IMR-90 (cell line): ENCODE measurements around the gene SLC5A10. TPM values are rescaled to one million over a fixed set of nuclear protein-coding genes. Genes with fewer than 3 reads are reported as not detected.

Source experiments
- ATAC-seq: fragments of 200-7000 bp; cut with Tn5 transposase; 2 replicates; pipeline ENCODE4 v1.9.1; 2020; ENCODE audit warnings: low read depth, mild to moderate bottlenecking, moderate library complexity
- BruUV-seq: library from RNA; stranded (reverse); fragments of 400-500 nt; replicated peaks from 2 replicates; lab custom pipeline; 2021; lab: Mats Ljungman, UMichigan
- CTCF ChIA-PET: fragments of 300-600 bp; formaldehyde crosslinking; extraction: SDS; loops from one replicate; lab custom pipeline; 2021; ENCODE audit warnings: antibody characterized with exemption; lab: Yijun Ruan, JAX
- POLR2A ChIA-PET: fragments of 300-600 bp; sonication (Branson Sonifier 250); formaldehyde crosslinking; loops from one replicate; lab custom pipeline; 2022; ENCODE audit warnings: antibody characterized with exemption; ENCODE audit not compliant: unreplicated experiment; lab: Charles Lee
- DNase-seq: peaks from one replicate; pipeline ENCODE4 v3.0.0; 2013
- H2AFZ ChIP-seq: replicated peaks from 2 replicates; pipeline ENCODE3; 2013; ENCODE audit warnings: low read length, mild to moderate bottlenecking; ENCODE audit not compliant: poor library complexity
- H2AK5ac ChIP-seq: 2 replicates; pipeline ENCODE4 v1.6.1; 2013; ENCODE audit warnings: low read depth, low read length, inconsistent platforms
- H2AK9ac ChIP-seq: replicated peaks from 2 replicates; pipeline ENCODE3; 2013; ENCODE audit warnings: mild to moderate bottlenecking, low read depth, low read length, moderate library complexity; ENCODE audit not compliant: poor library complexity
- H2BK120ac ChIP-seq: 2 replicates; pipeline ENCODE4 v1.6.1; 2013; ENCODE audit warnings: low read depth, low read length, inconsistent platforms
- H2BK15ac ChIP-seq: 3 replicates; pipeline ENCODE4 v1.6.1; 2013; ENCODE audit warnings: low read depth, low read length, inconsistent platforms
- H2BK20ac ChIP-seq: 2 replicates; pipeline ENCODE4 v1.6.1; 2013; ENCODE audit warnings: low read depth, mild to moderate bottlenecking, inconsistent platforms, low read length, moderate library complexity
- H2BK5ac ChIP-seq: 2 replicates; pipeline ENCODE4 v1.6.1; 2013; ENCODE audit warnings: mild to moderate bottlenecking, low read depth, low read length, inconsistent platforms; ENCODE audit not compliant: poor library complexity, severe bottlenecking
- H3K14ac ChIP-seq: replicated peaks from 2 replicates; pipeline ENCODE4 v1.6.1; 2013; ENCODE audit warnings: low read depth, low read length, inconsistent platforms
- H3K18ac ChIP-seq: 2 replicates; pipeline ENCODE4 v1.6.1; 2013; ENCODE audit warnings: low read depth, low read length, control low read depth
- H3K23ac ChIP-seq: 2 replicates; pipeline ENCODE4 v1.6.1; 2013; ENCODE audit warnings: low read depth, low read length, inconsistent platforms
- H3K27ac ChIP-seq: 2 replicates; pipeline ENCODE4 v1.5.1; 2013; ENCODE audit warnings: mild to moderate bottlenecking, control low read depth, low read length; ENCODE audit not compliant: insufficient read depth
- H3K27me3 ChIP-seq: 2 replicates; pipeline ENCODE4 v1.6.1; 2013; ENCODE audit warnings: low read length; ENCODE audit not compliant: control insufficient read depth, insufficient read depth
- H3K36me3 ChIP-seq: 2 replicates; pipeline ENCODE4 v1.6.1; 2013; ENCODE audit warnings: low read length, mixed read lengths; ENCODE audit not compliant: control insufficient read depth, insufficient read depth
- H3K4ac ChIP-seq: 2 replicates; pipeline ENCODE4 v1.6.1; 2013; ENCODE audit warnings: low read depth, low read length, inconsistent platforms
- H3K4me1 ChIP-seq: 2 replicates; pipeline ENCODE4 v1.6.1; 2013; ENCODE audit warnings: low read length, mixed read lengths; ENCODE audit not compliant: control insufficient read depth, insufficient read depth
- H3K4me2 ChIP-seq: 2 replicates; pipeline ENCODE4 v1.6.1; 2013; ENCODE audit warnings: low read depth, mild to moderate bottlenecking, control low read depth, low read length, moderate library complexity
- H3K4me3 ChIP-seq: 2 replicates; pipeline ENCODE4 v1.5.1; 2013; ENCODE audit warnings: low read depth, mild to moderate bottlenecking, control low read depth, low read length, moderate library complexity; ENCODE audit not compliant: insufficient read depth
- H3K56ac ChIP-seq: 2 replicates; pipeline ENCODE4 v1.6.1; 2013; ENCODE audit warnings: low read length, inconsistent platforms; ENCODE audit not compliant: insufficient read depth; ENCODE audit errors: extremely low read depth
- H3K79me1 ChIP-seq, 2 experiments: 2 replicates each; pipeline ENCODE4 v1.6.1; 2013; ENCODE audit warnings: low read length in 2 of 2, inconsistent platforms in 1 of 2, low read depth in 1 of 2
- H3K9ac ChIP-seq: 2 replicates; pipeline ENCODE4 v1.6.1; 2013; ENCODE audit warnings: low read depth, low read length, control low read depth
- H3K9me1 ChIP-seq: 2 replicates; pipeline ENCODE4 v1.6.1; 2013; ENCODE audit warnings: low read length, inconsistent platforms; ENCODE audit not compliant: insufficient read depth
- H3K9me3 ChIP-seq: 2 replicates; pipeline ENCODE4 v1.6.1; 2013; ENCODE audit warnings: low read length; ENCODE audit not compliant: control insufficient read depth, insufficient read depth
- H4K20me1 ChIP-seq: 2 replicates; pipeline ENCODE4 v1.6.1; 2013; ENCODE audit warnings: low read length, inconsistent platforms; ENCODE audit not compliant: insufficient read depth
- H4K5ac ChIP-seq: 2 replicates; pipeline ENCODE4 v1.6.1; 2013; ENCODE audit warnings: mild to moderate bottlenecking, low read depth, low read length, control low read depth
- H4K8ac ChIP-seq, 2 experiments: 2 replicates each; pipeline ENCODE4 v1.6.1; 2013; ENCODE audit warnings: low read depth in 2 of 2, low read length in 2 of 2, control low read depth in 1 of 2, inconsistent platforms in 1 of 2
- H4K91ac ChIP-seq: 2 replicates; pipeline ENCODE4 v1.6.1; 2013; ENCODE audit warnings: low read depth, low read length, inconsistent platforms; ENCODE audit not compliant: insufficient read depth
- BHLHE40 ChIP-seq: fragments of 150-350 bp; IDR thresholded peaks from 2 replicates; pipeline ENCODE4 v1.6.1; 2016; ENCODE audit warnings: mild to moderate bottlenecking, low read depth, low read length
- CHD1 ChIP-seq: IDR thresholded peaks from 2 replicates; pipeline ENCODE4 v1.6.1; 2012; ENCODE audit warnings: low read depth, low read length, improper control_type of control experiment
- ELK1 ChIP-seq: fragments of 150-350 bp; IDR thresholded peaks from 2 replicates; pipeline ENCODE4 v1.6.1; 2016; ENCODE audit warnings: low read depth, mild to moderate bottlenecking, low read length, moderate library complexity, borderline replicate concordance
- FOS ChIP-seq: fragments of 150-350 bp; IDR thresholded peaks from 2 replicates; pipeline ENCODE4 v1.6.1; 2016; ENCODE audit warnings: low read depth, low read length
- MAFK ChIP-seq: IDR thresholded peaks from 2 replicates; pipeline ENCODE4 v1.6.1; 2012; ENCODE audit warnings: low read depth, low read length, improper control_type of control experiment
- MAZ ChIP-seq: IDR thresholded peaks from 2 replicates; pipeline ENCODE4 v1.6.1; 2012; ENCODE audit warnings: low read depth, mild to moderate bottlenecking, low read length, improper control_type of control experiment, moderate library complexity, borderline replicate concordance
- MXI1 ChIP-seq: IDR thresholded peaks from 2 replicates; pipeline ENCODE4 v1.6.1; 2012; ENCODE audit warnings: low read depth, mild to moderate bottlenecking, low read length, moderate library complexity, borderline replicate concordance
- NFE2L2 ChIP-seq: fragments of 150-350 bp; IDR thresholded peaks from 2 replicates; pipeline ENCODE4 v1.6.1; 2016; ENCODE audit warnings: low read depth, mild to moderate bottlenecking, low read length
- POLR2A ChIP-seq: IDR thresholded peaks from 2 replicates; pipeline ENCODE4 v1.6.1; 2012; ENCODE audit warnings: mild to moderate bottlenecking, low read depth, low read length
- RAD21 ChIP-seq: IDR thresholded peaks from 2 replicates; pipeline ENCODE4 v1.6.1; 2012; ENCODE audit warnings: low read length, improper control_type of control experiment
- RFX5 ChIP-seq: IDR thresholded peaks from 2 replicates; pipeline ENCODE4 v1.8.0; 2012; ENCODE audit warnings: low read depth, mild to moderate bottlenecking, low read length, moderate library complexity
- WGBS, 2 experiments: methylation state at CpG; one replicate each; pipeline versions ENCODE4 v1.1.5 to v1.1.7; 2013; ENCODE audit warnings: missing lambda C conversion rate in 2 of 2; ENCODE audit not compliant: insufficient read length in 1 of 2; ENCODE audit errors: extremely low coverage in 2 of 2; 5-methylcytosine and 5-hydroxymethylcytosine counted together
- dilution Hi-C: fragments of 300-500 bp; cut with HindIII; formaldehyde crosslinking; loops from one replicate; pipeline ENCODE4 v1.14.3; 2018; ENCODE audit warnings: low sequenced_read_pairs; ENCODE audit not compliant: unreplicated experiment
- in situ Hi-C: fragments of 300-500 bp; cut with MboI; formaldehyde crosslinking; loops from 3 replicates; pipeline ENCODE4 v1.14.3; 2019; ENCODE audit warnings: low sequenced_read_pairs, inconsistent platforms, mixed read lengths
- intact Hi-C: fragments of 100-400 bp; cut with micrococcal nuclease; formaldehyde crosslinking; loops from 2 replicates; pipeline ENCODE4 v1.10.0; 2022
- polyA plus RNA-seq, 3 experiments: library from polyadenylated mRNA; depleted of rRNA; stranded (reverse); fragments of >200 nt; gene quantifications; 2 replicates each; pipeline ENCODE4 v1.2.3, GENCODE V29; 2012; ENCODE audit warnings: low replicate concordance in 1 of 3
- total RNA-seq: library from RNA; depleted of rRNA; stranded (reverse); fragments of >200 nt; gene quantifications from 2 replicates; pipeline ENCODE4 v1.2.3, GENCODE V29; 2012
- TF ChIP-seq, protein P1 (sequence below): fragments of 150-350 bp; IDR thresholded peaks from 2 replicates; pipeline ENCODE4 v1.6.1; 2017; ENCODE audit warnings: mild to moderate bottlenecking, antibody characterized with exemption, low read length, low read depth
- TF ChIP-seq, protein P2 (sequence below): conservative IDR thresholded peaks from 2 replicates; pipeline ENCODE4 v1.5.1; 2012; ENCODE audit warnings: mild to moderate bottlenecking, low read depth, low read length, improper control_type of control experiment

SLC5A10 gene
- total and polyA plus RNA-seq, 2 of the 4 experiments (the other 2 are of a cell fraction): not detected

DNA sequence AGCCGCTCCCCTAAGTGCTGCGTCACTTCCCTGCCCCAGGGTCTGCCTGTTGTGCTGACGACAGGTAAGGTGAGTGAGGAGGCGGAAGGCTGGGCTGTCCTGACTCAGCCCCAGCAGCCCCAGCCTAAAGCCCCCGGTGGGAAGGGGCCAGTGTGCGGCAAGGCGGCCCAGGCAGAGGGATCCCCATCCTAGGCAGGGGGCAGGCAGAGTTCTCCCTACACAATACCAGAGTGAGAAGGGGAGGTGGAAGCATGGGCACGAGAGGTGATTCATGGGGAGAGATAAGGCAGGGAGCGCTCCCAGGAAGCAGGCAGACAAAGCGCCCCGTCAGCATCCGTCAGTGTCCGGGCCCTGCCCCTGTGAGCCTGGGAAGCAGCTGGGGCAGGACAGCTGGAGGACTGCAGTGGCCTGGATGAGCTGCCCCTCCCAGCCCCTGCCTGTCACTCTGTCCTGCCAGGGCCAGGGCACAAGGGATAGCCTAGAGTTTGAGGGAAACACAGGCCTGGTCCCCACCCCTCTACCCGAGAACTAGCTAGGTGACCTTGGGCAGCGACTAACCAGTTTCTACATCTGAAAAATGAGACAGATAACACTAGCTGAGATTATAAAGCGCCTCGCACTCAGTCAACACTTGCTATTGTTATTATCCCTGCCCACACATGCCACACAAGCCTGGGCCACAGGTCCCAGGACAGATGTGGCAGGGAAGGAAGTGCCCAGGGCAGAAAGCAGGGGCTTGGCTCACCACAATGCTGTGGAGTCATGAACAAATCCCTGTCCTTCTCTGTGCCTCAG lies 48.8 kb downstream of the SLC5A10 start:
- POLR2A ChIA-PET: interaction anchor here (0.5 to 0.6 kb wide), 2 partner anchors 26 to 390 kb away, joined by 3 read pairs; no protein-coding TSS in a partner anchor
- Histone ChIP-seq H4K5ac (no peak overlapping the region), H3K4ac (no peak overlapping the region), H3K27me3 (no peaks in the 10 kb centered on the region), H4K20me1 (peaks cover 43% of the 10 kb centered on the region), H3K4me1 (peaks cover 31% of the 10 kb centered on the region), H2BK120ac (no peak overlapping the region), H3K9me1 (peaks cover 13% of the 10 kb centered on the region; the same call in 1 of the 2 replicates), H3K14ac (0 out of 2 replicates have a peak overlapping the region, but pooled peaks have one; percentile 9), H3K36me3 (peaks cover 15% of the 10 kb centered on the region), H2AFZ (no peak overlapping the region), H2BK5ac (peak overlapping the region; percentile 31), H3K27ac (no peak overlapping the region), H3K18ac (no peak overlapping the region), H3K9ac (peak overlapping the region; percentile 29; the same call in 1 of the 2 replicates), H3K4me2 (no peak overlapping the region), H3K79me1 (peaks cover 18 to 82% of the 10 kb centered on the region in 2 experiments; a peak in 3 of 4 replicates), H4K8ac (0 out of 4 replicates have a peak overlapping the region, but pooled peaks of 1 of the 2 experiments have one; percentile 38), H2AK9ac (peak overlapping the region; percentile 81), H2BK20ac (no peak overlapping the region), H3K23ac (peak overlapping the region; percentile 11; the same call in 1 of the 2 replicates), H3K4me3 (no peak overlapping the region), H3K56ac (no peak overlapping the region), H3K9me3 (peaks cover 5% of the 10 kb centered on the region), H4K91ac (0 out of 2 replicates have a peak overlapping the region, but pooled peaks have one; percentile 13), H2BK15ac (no peak overlapping the region), H2AK5ac (peak overlapping the region; percentile 49; the same call in 1 of the 2 replicates)
- CTCF ChIA-PET: interaction anchor here (1.3 kb wide), 1 partner anchor 40 kb away, joined by 5 read pairs; no protein-coding TSS in a partner anchor
- BruUV-seq: no TSS peak
- no CpG with 5 or more reads among the region's 17 CpGs for WGBS, 2 experiments
- dilution Hi-C loops: no loop called here
- DNase-seq: peak; percentile 59
- in situ Hi-C loops: no loop called here
- intact Hi-C loops: no loop called here
- peak; percentile 34 for ATAC-seq
- TF ChIP-seq BHLHE40 (peak; percentile 87), RFX5 (no peak), CHD1 (no peak), RAD21 (no peak), MAZ (peak; percentile 19; the same call in 1 of the 2 replicates), POLR2A (peak; percentile 43; the same call in 1 of the 2 replicates), ELK1 (no peak), NFE2L2 (0 out of 2 replicates have a peak, but pooled peaks have one; percentile 22), MAFK (peak; percentile 90), FOS (peak; percentile 49), MXI1 (no peak)
- TF ChIP-seq, protein P1, sequence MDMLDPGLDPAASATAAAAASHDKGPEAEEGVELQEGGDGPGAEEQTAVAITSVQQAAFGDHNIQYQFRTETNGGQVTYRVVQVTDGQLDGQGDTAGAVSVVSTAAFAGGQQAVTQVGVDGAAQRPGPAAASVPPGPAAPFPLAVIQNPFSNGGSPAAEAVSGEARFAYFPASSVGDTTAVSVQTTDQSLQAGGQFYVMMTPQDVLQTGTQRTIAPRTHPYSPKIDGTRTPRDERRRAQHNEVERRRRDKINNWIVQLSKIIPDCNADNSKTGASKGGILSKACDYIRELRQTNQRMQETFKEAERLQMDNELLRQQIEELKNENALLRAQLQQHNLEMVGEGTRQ: no peak
- TF ChIP-seq, protein P2, sequence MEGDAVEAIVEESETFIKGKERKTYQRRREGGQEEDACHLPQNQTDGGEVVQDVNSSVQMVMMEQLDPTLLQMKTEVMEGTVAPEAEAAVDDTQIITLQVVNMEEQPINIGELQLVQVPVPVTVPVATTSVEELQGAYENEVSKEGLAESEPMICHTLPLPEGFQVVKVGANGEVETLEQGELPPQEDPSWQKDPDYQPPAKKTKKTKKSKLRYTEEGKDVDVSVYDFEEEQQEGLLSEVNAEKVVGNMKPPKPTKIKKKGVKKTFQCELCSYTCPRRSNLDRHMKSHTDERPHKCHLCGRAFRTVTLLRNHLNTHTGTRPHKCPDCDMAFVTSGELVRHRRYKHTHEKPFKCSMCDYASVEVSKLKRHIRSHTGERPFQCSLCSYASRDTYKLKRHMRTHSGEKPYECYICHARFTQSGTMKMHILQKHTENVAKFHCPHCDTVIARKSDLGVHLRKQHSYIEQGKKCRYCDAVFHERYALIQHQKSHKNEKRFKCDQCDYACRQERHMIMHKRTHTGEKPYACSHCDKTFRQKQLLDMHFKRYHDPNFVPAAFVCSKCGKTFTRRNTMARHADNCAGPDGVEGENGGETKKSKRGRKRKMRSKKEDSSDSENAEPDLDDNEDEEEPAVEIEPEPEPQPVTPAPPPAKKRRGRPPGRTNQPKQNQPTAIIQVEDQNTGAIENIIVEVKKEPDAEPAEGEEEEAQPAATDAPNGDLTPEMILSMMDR: no peak
